A204.1 (cell line): ENCODE results near the gene CCL16.
"Not testable (repeated sequence)": the region's sequence is repeated elsewhere in the genome, so short reads cannot be mapped to it uniquely, and the experiment has no call there.

ENCODE experiments used
- FAIRE-seq: peaks from 2 replicates; lab custom pipeline; 2012; peaks lifted over from hg19 to GRCh38; lab: Jason Lieb, UNC

Gene CCL16, protein sequence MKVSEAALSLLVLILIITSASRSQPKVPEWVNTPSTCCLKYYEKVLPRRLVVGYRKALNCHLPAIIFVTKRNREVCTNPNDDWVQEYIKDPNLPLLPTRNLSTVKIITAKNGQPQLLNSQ

DNA sequence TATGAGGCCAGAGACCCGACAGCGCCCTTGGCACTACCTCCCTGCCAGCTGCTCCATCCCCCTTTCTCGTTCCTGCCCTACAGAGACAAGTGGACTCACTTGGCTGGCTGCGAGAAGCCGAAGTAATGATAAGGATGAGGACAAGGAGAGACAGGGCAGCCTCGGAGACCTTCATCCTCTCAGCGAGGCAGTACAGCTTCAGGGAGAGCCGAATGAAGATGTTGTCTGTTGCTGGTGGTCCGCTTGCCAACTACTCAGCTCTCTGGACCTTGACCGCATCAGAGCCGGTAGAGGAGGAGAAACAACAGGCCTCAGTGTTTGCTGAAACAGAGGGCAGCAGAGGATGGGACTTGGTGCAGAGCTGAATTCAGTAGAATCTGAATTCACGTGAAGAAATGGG is at the start of gene CCL16:
CCL16 (minus strand) TSS at position 252 of the 400 bp plus-strand sequence; CDS start at position 175, 77 bp downstream.
- FAIRE-seq = no peak

DNA sequence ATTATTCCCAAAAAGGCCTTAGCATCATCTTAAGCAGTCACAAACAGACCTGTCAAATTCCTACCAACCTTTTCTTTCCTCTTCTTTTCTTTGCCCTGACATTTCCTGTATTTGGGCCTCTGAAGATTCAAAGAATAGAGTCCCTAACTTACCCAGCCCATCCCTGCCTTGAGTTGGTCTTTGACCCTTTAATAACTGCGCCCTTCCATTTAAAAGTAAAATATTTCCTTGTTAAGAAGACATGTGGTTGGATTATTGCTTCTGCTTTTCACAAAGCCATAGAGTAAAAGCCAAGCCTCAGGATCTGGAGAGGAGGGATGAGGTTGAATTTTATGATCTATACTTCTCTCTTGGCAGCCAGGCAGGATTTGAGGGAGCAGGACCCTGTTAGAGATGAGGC is 49.7 kb upstream of the CCL16 start:
- no peak for FAIRE-seq

DNA sequence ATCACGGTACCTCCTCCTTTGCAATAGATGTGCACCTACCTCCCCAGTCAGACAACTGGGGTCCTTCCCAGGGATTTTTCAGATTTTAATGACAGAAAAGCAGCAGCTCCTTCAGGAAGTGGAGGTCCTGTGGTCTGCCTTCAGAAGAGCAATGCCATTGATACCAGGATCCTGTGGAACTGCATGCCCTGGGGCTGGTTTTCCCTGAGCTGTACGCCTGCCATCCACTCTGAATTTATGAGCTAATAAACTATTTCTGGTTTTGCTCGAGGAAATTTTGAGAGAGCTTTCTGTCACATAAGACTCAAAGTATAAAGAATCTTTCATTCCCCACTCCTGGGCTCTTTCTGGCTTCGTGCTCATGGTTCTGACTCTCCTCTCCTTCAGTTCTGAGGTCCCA is 46.5 kb upstream of the CCL16 start:
- no peak for FAIRE-seq

DNA sequence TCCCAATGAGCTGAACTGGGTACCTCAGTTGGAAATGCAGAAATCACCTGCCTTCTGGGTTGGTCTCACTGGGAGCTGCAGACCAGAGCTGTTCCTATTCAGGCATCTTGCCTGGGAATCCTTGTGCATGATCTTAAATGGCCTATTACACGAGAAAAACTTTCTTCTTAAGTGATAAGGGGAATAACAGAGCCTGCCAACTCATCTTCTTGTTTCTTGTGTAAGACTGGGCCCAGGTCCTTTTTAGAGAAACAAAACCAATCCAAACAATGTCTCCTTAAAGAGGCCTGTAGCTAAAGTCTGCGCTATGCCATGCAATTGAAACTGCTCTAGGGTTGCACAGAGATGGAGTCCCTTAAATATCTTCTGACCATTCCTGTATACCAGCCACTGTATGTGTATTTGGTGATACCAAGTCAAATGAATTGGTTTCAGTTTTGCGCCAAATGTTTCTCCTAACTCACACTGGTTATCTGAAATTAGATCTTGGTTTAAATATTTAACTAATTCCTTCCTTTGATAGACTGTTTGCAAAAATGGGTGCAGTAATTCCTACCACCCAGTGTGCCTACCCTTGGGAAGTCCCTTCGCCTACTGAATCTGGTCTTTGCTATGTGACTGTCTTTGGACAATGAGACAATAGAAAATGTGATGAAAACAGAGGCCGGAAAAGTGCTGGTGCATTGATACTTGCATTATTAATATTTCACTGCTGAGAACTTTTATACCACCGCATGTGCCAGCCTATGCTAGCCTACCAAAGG is 43.0 kb upstream of the CCL16 start:
- no peak for FAIRE-seq

DNA sequence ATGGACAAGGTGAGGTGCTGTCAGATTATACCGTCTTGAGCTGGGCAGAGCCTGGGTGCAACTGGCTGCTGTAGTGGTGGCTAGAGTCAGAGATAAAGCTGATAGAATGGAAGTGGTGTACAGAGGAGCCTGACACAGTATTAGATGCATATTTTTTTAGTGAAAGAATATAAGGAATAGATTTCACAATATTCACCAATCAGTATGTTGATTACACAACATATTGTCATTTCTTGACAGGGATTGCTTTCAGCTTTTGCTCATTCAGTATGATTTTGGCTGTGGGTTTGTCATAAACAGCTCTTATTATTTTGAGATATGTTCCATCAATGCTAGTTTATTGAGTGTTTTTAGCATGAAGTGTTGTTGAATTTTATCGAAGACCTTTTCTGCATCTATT is 38.1 kb upstream of the CCL16 start:
- FAIRE-seq = no peak

DNA sequence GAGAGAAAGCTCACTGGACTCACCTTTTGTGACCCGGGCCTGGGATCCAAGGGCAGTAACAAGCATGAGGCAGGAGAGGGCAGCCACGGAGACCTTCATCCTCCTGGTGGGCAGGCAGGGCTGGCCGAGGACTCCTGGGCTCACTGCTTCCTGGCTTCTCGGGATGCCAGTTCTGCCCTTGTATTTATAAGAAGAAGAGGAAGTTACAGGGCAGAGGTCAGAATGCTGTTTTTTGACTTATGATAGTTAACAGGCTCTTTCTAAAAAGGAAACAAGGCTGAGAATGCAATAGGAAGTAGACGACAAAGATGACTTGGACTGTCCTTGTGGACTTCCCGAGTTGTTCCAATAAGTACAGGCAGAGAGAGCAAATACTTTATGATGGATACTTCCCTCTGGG is 36.5 kb upstream of the CCL16 start, which contains the start of gene CCL23:
CCL23 (minus strand) TSS at position 174 of the 400 bp plus-strand sequence; CDS start at position 99, 75 bp downstream.
- FAIRE-seq = no peak

DNA sequence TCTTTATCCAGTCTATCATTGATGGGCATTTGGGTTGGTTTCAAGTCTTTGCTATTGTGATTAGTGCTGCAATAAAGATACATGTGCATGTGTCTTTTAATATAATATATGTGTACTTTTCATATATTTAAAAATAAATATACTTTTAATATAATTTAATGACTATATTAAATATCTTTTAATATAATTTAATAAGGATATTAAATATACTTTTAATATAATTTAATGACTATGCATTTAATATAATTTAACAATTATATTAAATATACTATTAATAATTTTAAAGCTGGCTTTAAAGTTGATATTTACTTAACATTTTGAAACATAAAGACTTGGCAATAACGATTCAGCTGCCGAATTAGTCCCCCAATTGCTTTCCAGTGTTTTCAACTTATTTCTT is 35.3 kb upstream of the CCL16 start:
- FAIRE-seq = no peak

DNA sequence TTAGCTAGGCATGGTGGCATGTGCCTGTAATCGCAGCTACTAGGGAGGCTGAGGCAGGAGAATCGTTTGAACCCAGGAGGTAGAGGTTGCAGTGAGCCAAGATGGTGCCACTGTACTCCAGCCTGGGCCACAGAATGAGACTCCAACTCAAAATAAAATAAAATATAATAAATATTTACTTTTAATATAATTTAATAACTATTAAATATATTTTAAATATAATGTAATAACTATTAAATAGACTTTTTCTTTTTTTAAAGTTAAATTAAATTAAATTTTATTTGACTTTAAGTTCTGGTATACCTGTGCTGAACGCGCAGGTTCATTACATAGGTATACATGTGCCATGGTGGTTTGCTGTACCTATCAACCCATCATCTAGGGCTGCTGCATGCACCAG is 34.6 kb upstream of the CCL16 start:
- FAIRE-seq = not testable (repeated sequence)

DNA sequence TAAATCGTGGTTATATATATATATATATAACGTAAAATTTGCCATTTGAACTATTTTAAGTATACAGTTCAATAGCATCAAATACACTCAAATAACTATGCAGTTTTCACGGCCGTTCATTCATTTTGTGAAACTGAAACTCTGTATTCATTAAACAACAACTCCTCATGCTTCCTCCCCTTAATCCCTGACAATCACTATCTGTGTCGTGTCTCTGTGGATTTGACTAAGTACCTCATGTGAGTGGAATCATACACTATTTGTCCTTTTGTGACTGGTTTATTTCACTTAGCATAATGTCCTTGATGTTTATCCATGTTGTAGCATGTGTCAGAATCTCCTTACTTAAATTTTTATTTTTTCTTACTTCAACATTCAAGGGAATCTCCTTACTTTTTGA is 33.6 kb upstream of the CCL16 start:
- FAIRE-seq = no peak

DNA sequence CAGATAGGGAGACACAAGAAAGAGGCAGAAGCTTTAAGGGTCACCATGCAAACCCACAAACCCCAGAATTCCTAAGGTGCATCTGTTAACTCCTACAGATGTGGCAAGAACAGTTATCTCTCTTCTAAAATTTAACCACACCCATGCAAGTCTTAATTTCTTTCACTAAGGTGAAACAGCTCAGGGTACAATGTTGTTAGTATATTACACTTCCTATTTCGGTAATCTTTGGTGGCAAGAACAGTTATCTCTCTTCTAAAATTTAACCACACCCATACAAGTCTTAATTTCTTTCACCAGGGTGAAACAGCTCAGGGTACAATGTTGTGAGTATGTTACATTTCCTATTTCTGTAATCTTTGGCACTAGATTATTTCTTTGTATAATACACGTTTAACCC is 29.9 kb upstream of the CCL16 start:
- no peak for FAIRE-seq

DNA sequence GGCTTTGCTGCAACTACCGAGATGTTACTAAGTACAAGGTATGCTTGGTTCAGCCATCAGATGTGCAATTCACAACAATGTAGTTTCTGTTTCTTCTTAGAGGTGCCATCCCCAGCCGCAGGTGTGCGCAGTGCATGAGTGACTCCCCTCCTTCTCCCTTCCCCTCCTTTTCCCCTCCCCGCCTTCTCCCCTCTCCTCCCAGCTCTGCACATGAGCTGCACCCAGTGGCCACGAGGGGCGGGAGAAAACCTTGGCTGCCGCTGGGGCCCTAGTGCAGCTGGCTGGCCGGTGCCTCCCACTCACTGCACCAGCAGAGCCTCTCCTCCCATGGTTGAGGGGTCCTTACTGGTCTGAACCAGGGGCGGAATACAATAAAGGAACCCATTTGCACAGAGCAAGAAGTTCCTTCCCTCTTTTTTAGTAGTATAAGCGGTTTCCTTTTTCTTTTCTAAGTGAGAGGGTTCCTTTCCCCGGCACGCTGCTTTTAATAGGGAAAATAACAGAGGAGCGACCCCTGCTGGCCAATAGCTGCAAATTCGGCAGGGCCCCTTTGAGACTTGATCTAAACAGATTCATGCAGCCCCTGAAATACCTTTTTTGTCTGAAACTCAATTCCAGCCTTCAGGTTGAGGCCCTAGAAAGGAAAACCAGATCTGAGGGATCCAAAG is 27.8 kb upstream of the CCL16 start:
- no peak for FAIRE-seq

DNA sequence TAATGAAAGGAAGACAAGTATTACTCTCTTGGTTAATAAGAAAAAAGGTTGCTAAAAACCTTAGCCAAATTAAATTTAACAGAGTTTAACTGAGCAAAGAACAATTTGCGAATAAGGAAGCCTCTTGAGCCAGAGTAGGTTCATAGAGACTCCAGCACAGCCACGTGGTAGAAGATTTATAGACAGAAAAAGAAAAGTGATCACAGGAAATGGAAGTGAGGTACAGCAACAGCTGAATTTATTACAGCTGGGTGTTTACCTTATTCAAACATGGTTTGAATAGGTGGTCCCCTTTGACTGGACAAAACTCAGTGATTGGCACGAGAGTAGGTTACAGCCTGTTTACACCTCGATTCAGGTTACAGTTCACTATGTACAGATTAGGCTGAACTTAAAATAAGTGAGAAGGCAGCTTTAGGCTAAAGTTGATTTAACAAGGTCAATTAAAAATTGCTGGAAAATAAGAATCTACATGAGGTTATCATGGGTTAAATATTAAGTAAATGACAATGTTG is 23.4 kb upstream of the CCL16 start:
- FAIRE-seq = no peak

DNA sequence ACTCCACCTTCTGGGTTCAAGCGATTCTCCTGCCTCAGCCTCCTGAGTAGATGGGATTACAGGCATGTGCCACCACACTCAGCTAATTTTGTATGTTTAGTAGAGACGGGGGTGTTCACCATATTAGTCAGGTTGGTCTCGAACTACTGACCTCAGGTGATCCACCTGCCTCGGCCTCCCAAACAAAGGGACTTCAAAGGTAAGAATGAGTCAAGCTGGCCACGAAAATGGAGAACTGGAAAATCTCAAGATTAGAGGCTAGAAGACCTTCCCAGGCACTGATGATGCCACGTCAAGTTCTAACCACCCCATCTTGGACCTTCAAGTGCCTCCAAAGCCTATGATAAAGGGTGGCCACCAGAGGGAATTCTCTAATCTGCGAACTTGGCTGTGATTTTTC is 21.3 kb upstream of the CCL16 start:
- FAIRE-seq = no peak

DNA sequence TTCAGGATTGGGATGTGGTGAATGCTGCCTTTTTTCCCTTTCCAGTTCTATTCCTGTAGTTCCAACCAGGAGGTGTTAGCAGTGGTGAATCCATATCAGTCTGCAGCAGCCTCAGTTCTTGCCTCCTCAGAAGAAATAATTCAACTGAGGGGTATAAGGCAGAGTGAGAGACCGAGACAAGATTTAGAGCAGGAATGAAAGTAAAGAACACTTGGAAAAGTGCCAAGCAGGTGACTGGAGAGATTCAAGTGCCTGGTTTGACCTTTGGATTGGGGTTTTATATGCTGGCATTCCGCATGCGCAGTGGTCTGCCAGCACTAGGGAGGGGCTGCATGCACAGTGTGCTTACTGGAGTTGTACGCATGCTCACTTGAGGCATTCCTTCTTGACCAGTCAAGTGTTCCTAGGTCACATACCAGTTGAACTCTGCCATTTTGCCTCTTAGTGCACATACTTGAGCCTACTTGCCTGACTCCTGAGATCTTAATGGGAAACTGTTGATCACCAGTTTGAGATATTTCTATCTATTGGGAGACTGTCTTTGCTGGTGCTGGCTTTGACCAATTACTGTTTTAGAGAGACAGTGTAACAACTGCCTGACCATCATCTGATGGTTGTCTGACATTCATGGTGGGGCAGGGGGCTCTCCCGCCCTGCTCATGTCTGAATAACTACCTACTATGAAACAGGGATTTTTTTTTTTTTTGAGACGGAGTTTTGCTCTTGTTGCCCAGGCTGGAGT is 20.7 kb upstream of the CCL16 start:
- FAIRE-seq = no peak

DNA sequence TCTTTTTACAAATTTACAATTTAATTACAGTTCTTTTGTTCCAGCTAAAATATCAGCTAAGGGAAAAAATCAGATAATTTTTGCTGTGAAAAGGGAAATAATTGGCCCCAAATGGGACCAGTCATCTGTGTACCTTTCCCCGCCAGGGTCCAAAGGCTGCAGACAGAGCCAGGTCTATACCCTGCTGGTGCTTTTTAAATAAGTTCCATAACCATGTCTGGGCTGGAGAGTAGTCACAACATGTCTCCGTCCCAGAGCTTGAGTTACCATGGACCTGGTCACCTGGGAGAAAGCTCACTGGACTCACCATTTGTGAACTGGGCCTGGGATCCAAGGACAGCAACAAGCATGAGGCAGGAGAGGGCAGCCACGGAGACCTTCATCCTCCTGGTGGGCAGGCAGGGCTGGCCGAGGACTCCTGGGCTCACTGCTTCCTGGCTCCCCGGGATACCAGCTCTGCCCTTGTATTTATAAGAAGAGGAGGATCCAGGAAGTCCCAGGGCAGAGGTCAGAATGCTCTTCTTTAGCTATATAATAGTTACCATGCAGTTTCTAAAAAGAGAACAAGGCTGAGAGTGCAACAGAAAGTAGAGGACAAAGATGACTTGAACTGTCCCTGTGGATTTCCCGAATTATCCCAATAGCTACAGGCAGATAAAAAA is 19.9 kb upstream of the CCL16 start, which contains the start of gene CCL15:
CCL15 (minus strand) TSS at position 444 of the 662 bp plus-strand sequence; CDS start at position 383, 61 bp downstream.
- FAIRE-seq = no peak

DNA sequence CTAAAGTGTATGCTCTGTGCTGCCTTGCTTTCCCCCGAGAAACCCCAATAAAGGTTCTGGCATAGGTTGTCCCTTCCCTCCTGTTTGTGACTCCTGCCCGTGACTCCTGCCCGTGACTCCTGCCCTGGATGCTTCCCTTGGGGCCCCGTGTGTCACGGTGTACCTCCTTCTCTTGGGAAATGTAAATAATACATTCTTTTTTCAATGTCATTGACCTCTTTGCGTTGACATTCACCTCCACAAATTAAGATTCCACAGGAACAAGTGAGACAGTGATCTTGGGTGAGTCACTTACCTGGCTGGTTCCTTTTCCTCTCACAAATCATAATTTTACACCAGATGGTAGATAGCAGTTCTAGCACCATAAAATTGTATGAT is 19.4 kb upstream of the CCL16 start:
- no peak for FAIRE-seq

DNA sequence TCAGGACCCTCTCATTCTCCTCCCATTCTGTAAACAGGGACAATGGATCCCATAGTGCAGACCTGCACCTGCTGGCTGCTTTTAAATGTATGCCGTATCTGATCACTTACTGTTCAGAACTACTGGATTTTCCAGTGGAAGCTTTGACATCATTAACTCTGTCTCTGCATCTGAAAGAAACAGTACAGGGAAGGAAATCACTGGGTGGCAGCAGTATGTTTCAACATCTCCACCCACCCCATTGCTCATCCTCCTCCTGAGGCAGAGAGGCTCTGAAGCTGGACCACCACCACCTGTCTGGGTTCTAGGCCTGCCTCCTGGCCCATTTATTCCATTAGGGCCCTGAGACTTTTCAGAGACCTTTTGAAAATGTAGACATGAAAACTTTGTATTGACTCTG is 17.5 kb upstream of the CCL16 start:
- FAIRE-seq = no peak

DNA sequence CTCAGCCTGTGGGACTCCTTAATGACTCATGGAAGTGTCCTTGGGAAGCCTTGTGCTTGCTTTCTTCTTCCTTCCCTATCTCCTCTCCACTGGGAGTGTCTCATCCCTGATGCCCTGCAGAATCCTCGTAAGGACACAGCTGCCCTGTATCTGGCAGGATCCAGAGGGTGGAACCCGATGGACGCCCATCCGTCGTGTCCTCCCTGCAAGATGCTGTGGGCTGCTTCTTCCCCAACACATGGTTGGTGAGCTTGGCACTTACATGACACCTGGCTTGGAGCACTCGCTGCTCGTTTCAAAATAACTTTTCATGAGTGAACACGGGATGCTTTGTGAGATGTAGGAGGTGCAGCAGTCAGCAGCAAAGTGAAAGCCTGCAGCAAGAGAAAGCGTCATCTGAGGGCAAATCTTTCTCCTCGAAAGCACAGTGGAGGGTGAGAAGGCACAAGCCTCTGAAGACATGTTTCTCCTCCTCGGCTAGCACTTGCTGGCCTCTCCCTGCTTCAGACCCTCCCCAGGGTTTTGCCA is 16.8 kb upstream of the CCL16 start:
- no peak for FAIRE-seq

DNA sequence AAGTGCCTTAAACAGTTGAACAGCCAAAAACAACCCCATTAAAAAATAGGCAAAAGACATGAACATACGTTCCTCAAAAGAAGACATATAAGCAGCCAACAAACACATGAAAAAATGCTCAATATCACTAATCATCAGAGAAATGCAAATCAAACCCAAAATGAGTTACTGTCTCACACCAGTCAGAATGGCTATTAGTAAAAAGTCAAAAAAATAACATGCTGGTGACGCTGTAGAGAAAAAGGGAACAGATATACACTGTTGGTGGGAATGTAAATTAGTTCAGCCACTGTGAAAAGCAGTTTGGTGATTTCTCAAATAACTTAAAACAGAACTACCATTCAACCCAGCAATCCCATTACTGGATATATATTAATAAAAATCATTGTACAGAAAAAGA is 14.0 kb upstream of the CCL16 start:
- FAIRE-seq = not testable (repeated sequence)

DNA sequence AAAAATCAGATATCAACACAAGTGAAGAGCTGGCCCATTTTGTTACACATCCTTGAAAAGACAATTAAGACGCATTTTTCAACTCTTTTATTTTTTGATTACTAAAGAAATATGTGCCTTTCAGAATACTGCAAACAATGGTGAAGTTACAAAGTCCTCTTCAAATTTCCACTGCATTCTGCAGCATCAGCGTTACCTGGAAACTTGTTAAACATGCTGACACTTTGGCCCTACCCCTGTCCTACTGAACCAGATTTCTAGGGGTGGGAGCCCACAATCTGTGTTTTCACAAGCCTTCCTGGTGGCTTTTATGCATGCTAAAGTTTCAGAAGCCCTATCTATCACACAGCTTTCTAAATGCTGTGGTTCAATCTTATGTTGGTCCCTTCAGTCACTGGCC is 9.8 kb upstream of the CCL16 start:
- no peak for FAIRE-seq

DNA sequence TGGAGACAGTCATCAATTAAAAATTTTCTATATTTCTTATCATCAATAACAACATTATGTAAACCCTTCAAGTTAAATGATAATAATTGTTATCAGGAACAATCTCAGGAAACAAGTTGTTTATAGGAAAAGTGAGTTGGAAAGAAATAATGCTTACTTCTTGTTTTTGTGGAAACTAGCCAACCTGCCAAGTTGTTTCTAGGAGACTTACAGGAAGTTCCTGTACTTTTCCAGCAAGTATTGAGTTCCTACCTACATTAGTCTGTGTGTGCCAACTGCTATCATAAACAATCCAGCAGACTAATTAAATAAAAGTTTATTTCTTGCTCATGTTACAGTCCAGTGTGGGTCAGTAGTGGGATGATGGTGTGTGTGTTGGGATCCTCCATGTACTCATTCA is 6.9 kb upstream of the CCL16 start:
- FAIRE-seq = no peak

DNA sequence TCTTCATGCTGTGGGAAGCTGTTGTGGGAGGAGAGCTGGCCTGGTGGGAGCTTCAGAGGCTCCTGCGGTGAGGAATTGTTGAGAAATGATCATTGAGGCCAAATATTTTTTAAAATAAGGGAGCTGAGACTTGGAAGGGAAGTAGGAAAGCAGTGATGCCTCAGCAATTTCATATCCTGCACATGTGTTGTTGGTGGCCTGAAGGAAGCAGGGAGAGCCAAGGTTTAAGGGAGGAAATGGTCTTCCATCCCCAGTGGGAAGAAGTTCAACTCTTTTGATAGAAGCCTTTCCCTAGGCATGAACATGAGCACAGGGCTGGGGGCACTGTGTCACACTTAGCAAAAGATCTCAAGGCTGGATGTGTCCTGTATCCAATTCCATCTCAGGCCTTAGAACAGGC is 5.3 kb upstream of the CCL16 start, which contains the start of gene CCL14:
CCL14 (minus strand) TSS at position 87 of the 400 bp plus-strand sequence; CDS start at position 7, 80 bp downstream.
- no peak for FAIRE-seq
